PC-3 (cell line): Measurements from ENCODE around the gene GOLGA8M. TPM values are rescaled to one million over a fixed set of nuclear protein-coding genes. Genes with fewer than 3 reads are reported as not detected.
A peak's percentile ranks its signal among the peaks of the same experiment; 100 is the strongest.
"Not testable (repeated sequence)": the region's sequence is repeated elsewhere in the genome, so short reads cannot be mapped to it uniquely, and the experiment has no call there.

Experiments
- ATAC-seq: fragments of 200-7000 bp; cut with Tn5 transposase; 2 replicates; pipeline ENCODE4 v1.9.1; 2020; ENCODE audit warnings: mild to moderate bottlenecking, moderate library complexity
- BruUV-seq: library from RNA; stranded (reverse); fragments of 400-500 nt; replicated peaks from 2 replicates; lab custom pipeline; 2021; lab: Mats Ljungman, UMichigan
- CTCF ChIA-PET: fragments of 300-600 bp; sonication (Branson Sonifier 250); formaldehyde crosslinking; loops from one replicate; lab custom pipeline; 2022; ENCODE audit warnings: antibody characterized with exemption; lab: Charles Lee
- POLR2A ChIA-PET: fragments of 300-600 bp; sonication (Branson Sonifier 250); formaldehyde crosslinking; loops from one replicate; lab custom pipeline; 2022; ENCODE audit warnings: antibody characterized with exemption; ENCODE audit not compliant: unreplicated experiment; lab: Charles Lee
- DNase-seq: peaks from one replicate; pipeline ENCODE4 v3.0.0-alpha.2; 2015
- H2AFZ ChIP-seq: fragments of 300-600 bp; sonication (generic); 2 replicates; pipeline ENCODE4 v1.6.0; 2016; ENCODE audit warnings: antibody characterized with exemption, low read length
- H3F3A ChIP-seq: fragments of 300-600 bp; sonication (generic); one replicate; pipeline ENCODE4 v1.6.0; 2017; ENCODE audit warnings: antibody characterized with exemption, low read length, control low read depth, mild to moderate bottlenecking; ENCODE audit not compliant: unreplicated experiment
- H3K27ac ChIP-seq: fragments of 300-600 bp; sonication (generic); 2 replicates; pipeline ENCODE4 v1.5.1; 2016; ENCODE audit warnings: mild to moderate bottlenecking, low read length
- H3K27me3 ChIP-seq: fragments of 300-600 bp; sonication (generic); 2 replicates; pipeline ENCODE4 v1.6.1; 2016; ENCODE audit warnings: low read length, mixed read lengths
- H3K36me3 ChIP-seq: fragments of 300-600 bp; sonication (generic); 2 replicates; pipeline ENCODE4 v1.6.1; 2016; ENCODE audit warnings: low read depth, mixed run types, low read length, mixed read lengths
- H3K4me1 ChIP-seq: fragments of 300-600 bp; sonication (generic); 2 replicates; pipeline ENCODE4 v1.5.1; 2016; ENCODE audit warnings: low read length; ENCODE audit not compliant: insufficient read depth
- H3K4me2 ChIP-seq: fragments of 300-600 bp; sonication (generic); 2 replicates; pipeline ENCODE4 v1.6.0; 2016; ENCODE audit warnings: low read length
- H3K4me3 ChIP-seq: fragments of 300-600 bp; sonication (generic); 2 replicates; pipeline ENCODE4 v1.5.1; 2016; ENCODE audit warnings: mild to moderate bottlenecking, low read length, mixed read lengths
- H3K79me2 ChIP-seq: fragments of 300-600 bp; sonication (generic); 2 replicates; pipeline ENCODE4 v1.6.1; 2017; ENCODE audit warnings: low read length, mixed read lengths
- H3K9ac ChIP-seq: fragments of 300-600 bp; sonication (generic); 2 replicates; pipeline ENCODE4 v1.6.0; 2016; ENCODE audit warnings: mild to moderate bottlenecking, low read length
- H3K9me2 ChIP-seq: fragments of 300-600 bp; sonication (generic); replicated peaks from 2 replicates; pipeline ENCODE4 v1.6.1; 2016; ENCODE audit warnings: mixed run types, low read length, mixed read lengths
- H3K9me3 ChIP-seq: fragments of 300-600 bp; sonication (generic); 2 replicates; pipeline ENCODE4 v1.6.1; 2016; ENCODE audit warnings: low read length, mixed read lengths
- H4K20me1 ChIP-seq: fragments of 300-600 bp; sonication (generic); 2 replicates; pipeline ENCODE4 v1.6.1; 2016; ENCODE audit warnings: low read length, mixed read lengths
- intact Hi-C: fragments of 100-400 bp; cut with micrococcal nuclease; formaldehyde crosslinking; loops from 2 replicates; pipeline ENCODE4 v1.9.0; 2023
- total RNA-seq: library from RNA; depleted of rRNA; stranded (reverse); fragments of >200 nt; gene quantifications from 2 replicates; pipeline ENCODE4 v1.2.3, GENCODE V29; 2014

Gene GOLGA8M
- total RNA-seq, 1 experiment from 2014 or later = 0.51 TPM

DNA sequence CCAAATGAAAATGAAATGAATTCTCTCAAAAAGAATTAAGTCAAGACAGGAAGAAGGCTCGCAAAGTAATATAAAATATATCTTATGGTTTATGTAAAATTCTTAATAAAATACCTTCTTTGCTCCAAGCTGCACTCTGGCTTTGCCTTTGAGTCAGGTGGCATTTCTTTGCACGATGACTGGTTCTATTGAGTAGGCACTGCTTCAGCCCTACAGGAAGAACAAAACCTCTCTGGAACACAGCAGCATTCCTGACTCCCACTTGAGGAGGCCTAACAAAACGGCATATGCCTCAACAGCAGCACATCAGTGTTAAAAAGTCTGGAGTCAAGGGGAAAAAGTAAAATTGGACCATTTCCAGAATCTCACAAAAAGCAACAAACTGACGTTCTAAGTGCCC lies 7.4 kb upstream of the GOLGA8M start:
- H3K4me3 ChIP-seq, CTCF ChIA-PET, H3K9ac ChIP-seq, H3K4me2 ChIP-seq, H3K9me3 ChIP-seq, ATAC-seq, POLR2A ChIA-PET, H2AFZ ChIP-seq, BruUV-seq, intact Hi-C loops, H3K4me1 ChIP-seq, H3F3A ChIP-seq, DNase-seq, H4K20me1 ChIP-seq, H3K9me2 ChIP-seq, H3K27me3 ChIP-seq, H3K27ac ChIP-seq, H3K36me3 ChIP-seq, H3K79me2 ChIP-seq: not testable (repeated sequence)

DNA sequence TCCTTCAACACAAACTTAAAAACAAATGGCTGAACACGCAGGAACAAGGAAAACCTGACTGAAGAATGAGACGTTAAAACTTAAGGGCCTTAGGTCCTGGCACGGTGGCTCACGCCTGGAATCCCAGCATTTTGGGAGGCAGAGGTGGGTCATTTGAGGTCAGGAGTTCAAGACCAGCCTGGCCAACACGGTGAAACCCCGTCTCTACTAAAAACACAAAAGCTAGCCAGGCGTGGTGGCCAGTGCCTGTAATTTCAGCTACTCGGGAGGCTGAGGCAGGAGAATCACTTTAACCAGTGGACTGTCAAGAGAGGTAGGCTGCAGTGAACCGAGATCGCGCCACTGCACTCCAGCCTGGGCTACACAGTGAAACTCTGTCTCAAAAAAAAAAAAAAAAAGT lies 6.4 kb upstream of the GOLGA8M start:
- DNase-seq, H3K27me3 ChIP-seq, H3K9me2 ChIP-seq, H3K4me2 ChIP-seq, intact Hi-C loops, H3K27ac ChIP-seq, BruUV-seq, H3K36me3 ChIP-seq, ATAC-seq, H3K4me3 ChIP-seq, H3F3A ChIP-seq, POLR2A ChIA-PET, H3K79me2 ChIP-seq, H3K9ac ChIP-seq, H2AFZ ChIP-seq, H3K4me1 ChIP-seq, CTCF ChIA-PET, H4K20me1 ChIP-seq, H3K9me3 ChIP-seq: not testable (repeated sequence)

DNA sequence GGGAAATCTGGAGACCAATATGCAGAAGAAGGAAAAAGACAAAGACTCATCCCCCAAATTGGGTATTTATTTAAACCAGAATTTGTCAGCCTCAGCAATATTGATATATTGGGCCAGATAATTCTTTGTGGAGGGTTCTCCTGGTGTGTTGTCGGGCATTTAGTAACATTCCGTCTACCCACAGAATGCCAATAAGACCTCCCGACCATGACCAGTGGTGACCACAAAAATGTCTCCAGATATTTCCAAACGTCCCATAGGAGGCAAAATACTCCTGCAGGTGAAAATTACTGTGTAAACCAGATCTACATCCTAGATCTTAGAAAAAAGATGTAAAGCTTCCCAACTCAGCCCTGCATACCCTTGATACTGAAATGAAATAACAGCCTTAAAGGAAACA lies 2.0 kb upstream of the GOLGA8M start:
- H3K4me2 ChIP-seq, H3K36me3 ChIP-seq, intact Hi-C loops, H3K9me2 ChIP-seq, H3K4me3 ChIP-seq, H3K9me3 ChIP-seq, POLR2A ChIA-PET, H3K9ac ChIP-seq, H3K27ac ChIP-seq, H3K4me1 ChIP-seq, H3K79me2 ChIP-seq, CTCF ChIA-PET, H4K20me1 ChIP-seq, ATAC-seq, BruUV-seq, H3F3A ChIP-seq, H3K27me3 ChIP-seq, H2AFZ ChIP-seq: not testable (repeated sequence)
- peak; percentile 1 for DNase-seq

DNA sequence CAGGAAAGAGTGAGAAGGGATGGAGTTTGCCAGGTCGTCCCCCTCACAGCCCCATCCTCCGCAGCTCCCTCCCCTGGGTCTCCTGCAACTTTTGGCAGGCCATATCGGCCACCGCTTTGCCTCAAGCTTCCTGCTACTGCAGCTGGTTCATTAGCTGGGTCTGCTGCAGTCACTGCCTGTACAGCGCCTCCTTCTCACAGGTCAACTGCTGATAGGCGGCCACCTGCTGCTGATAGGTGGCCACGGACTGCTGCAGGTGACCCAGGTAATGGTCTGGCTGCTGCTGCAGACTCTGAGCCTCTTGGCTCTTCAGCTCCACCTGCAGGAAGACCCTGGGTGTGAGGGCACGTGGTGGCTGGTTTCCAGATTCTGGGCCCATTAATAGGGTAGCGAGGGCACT lies 8.3 kb downstream of the GOLGA8M start:
- H3K4me1 ChIP-seq, POLR2A ChIA-PET, H3K9me2 ChIP-seq, H4K20me1 ChIP-seq, H2AFZ ChIP-seq, H3K9me3 ChIP-seq, DNase-seq, ATAC-seq, H3K4me3 ChIP-seq, BruUV-seq, H3K36me3 ChIP-seq, H3F3A ChIP-seq, H3K27me3 ChIP-seq, H3K9ac ChIP-seq, H3K79me2 ChIP-seq, intact Hi-C loops, H3K4me2 ChIP-seq, H3K27ac ChIP-seq, CTCF ChIA-PET: not testable (repeated sequence)

DNA sequence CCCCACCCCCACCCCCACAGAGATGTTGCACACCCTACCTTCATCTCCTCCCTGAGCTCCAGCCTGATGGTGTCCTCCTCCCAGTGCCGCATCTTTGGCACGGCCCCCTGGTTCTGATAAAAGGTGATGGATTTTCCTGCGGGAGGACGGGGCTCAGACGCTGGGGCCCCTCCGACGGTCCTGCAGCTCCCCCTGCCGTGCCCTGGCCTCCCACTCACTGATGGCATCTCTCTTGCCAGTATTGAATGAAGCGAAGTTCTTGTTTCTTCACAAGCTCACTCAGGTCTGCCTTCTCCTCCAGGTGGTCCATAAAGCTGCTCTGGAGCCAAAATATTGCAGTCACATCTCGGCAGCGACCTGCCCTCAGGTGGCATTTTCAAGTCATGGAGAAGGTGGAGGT lies 9.8 kb downstream of the GOLGA8M start:
- H2AFZ ChIP-seq, POLR2A ChIA-PET, H3K36me3 ChIP-seq, H3F3A ChIP-seq, ATAC-seq, H3K4me1 ChIP-seq, H3K4me3 ChIP-seq, H4K20me1 ChIP-seq, DNase-seq, BruUV-seq, H3K27ac ChIP-seq, H3K9me3 ChIP-seq, H3K9ac ChIP-seq, H3K79me2 ChIP-seq, H3K4me2 ChIP-seq, H3K27me3 ChIP-seq, CTCF ChIA-PET, intact Hi-C loops, H3K9me2 ChIP-seq: not testable (repeated sequence)

DNA sequence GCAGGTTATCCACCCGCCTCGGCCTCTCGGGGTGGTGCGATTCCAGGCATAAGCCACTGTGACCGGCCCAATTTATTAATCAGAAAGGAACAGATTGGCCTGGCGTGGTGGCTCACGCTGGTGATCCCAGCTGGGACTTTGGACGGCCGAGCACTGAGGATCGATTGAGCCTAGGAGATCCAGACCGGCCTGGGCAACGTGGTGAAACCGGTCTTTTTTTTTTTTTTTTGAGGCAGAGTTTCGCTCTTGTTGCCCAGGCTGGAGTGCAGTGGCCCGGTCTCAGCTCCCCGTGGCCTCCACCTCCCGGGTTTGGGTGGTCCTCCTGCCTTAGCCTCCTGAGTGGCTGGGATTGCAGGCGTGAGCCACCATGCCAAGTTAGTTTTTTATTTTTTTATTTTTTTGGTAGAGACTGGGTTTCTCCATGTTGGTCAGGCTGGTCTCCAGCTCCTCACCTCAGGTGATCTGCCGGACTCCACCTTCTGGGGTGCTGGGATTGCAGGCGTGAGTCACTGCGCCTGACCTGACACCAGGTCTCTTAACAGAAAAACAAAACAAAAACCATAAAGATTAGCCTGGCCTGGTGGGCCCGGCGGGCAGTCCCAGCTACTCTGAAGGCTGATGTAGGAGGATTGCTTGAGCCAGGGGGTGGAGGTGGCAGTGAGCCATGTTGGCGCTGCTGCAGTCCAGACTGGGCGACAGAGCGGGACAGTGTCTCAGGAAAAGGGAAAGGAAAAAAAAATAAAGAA lies 18.0 kb downstream of the GOLGA8M start:
- H3K79me2 ChIP-seq, H2AFZ ChIP-seq, POLR2A ChIA-PET, intact Hi-C loops, H3F3A ChIP-seq, H3K27ac ChIP-seq, BruUV-seq, H3K36me3 ChIP-seq, H3K9me2 ChIP-seq, H3K4me2 ChIP-seq, H3K27me3 ChIP-seq, H4K20me1 ChIP-seq, H3K9ac ChIP-seq, ATAC-seq, H3K4me3 ChIP-seq, DNase-seq, H3K9me3 ChIP-seq, H3K4me1 ChIP-seq, CTCF ChIA-PET: not testable (repeated sequence)

DNA sequence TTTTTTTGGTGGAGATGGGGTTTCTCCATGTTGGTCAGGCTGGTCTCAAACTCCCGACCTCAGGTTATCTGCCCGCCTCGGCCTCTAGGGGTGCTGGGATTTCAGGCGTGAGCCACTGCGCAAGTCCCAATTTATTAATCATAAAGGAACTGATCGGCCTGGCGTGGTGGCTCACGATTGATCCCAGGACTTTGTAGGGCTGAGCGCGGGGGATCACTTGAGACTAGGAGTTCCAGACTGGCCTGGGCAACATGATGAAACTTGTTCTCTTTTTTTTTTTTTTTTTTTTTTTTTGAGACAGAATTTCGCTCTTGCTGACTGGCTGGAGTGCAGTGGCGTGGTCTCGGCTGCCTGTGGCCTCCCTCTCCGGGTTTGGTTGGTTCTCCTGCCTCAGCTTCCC lies 19.2 kb downstream of the GOLGA8M start:
- DNase-seq, H3K4me1 ChIP-seq, POLR2A ChIA-PET, CTCF ChIA-PET, BruUV-seq, H2AFZ ChIP-seq, H3K9me3 ChIP-seq, H3K36me3 ChIP-seq, intact Hi-C loops, H3K4me3 ChIP-seq, H3F3A ChIP-seq, H3K9me2 ChIP-seq, H3K27me3 ChIP-seq, ATAC-seq, H4K20me1 ChIP-seq, H3K4me2 ChIP-seq, H3K9ac ChIP-seq, H3K79me2 ChIP-seq, H3K27ac ChIP-seq: not testable (repeated sequence)
